Testis (tissue), 3 donors: ENCODE results near the gene SRPX. TPM values are rescaled to one million over a fixed set of nuclear protein-coding genes. Genes with fewer than 3 reads are reported as not detected.

Experiments
- DNase-seq: peaks from one replicate; pipeline ENCODE4 v3.0.0-alpha.2; 2019
- H3K27ac ChIP-seq, 2 donors: fragments of 200-600 bp; sonication (generic); one replicate each; pipeline ENCODE4 v1.5.1; 2019
- H3K27me3 ChIP-seq: fragments of 200-600 bp; sonication (generic); one replicate; pipeline ENCODE4 v1.5.1; 2019
- H3K36me3 ChIP-seq: fragments of 200-600 bp; sonication (generic); one replicate; pipeline ENCODE4 v1.5.1; 2017; ENCODE audit warnings: low read depth; ENCODE audit errors: missing control alignments
- H3K4me1 ChIP-seq: fragments of 200-600 bp; sonication (generic); one replicate; pipeline ENCODE4 v1.5.1; 2019
- H3K4me3 ChIP-seq, 2 donors: fragments of 200-600 bp; sonication (generic); one replicate each; pipeline ENCODE4 v1.5.1; 2017 to 2019
- H3K9me3 ChIP-seq: fragments of 200-600 bp; sonication (generic); one replicate; pipeline ENCODE4 v1.5.1; 2017
- POLR2A ChIP-seq: fragments of 450-650 bp; IDR thresholded peaks from one replicate; pipeline ENCODE4 v1.6.1; 2017; ENCODE audit warnings: antibody characterized with exemption, mild to moderate bottlenecking, moderate library complexity
- WGBS, 2 donors: methylation state at CpG; one replicate each; pipeline ENCODE4 v1.1.5; 2018; 5-methylcytosine and 5-hydroxymethylcytosine counted together
- intact Hi-C: fragments of 100-400 bp; cut with DNase I; formaldehyde crosslinking; loops from one replicate; pipeline ENCODE4 v1.15.1; 2023; ENCODE audit warnings: low total_unique reads
- polyA plus RNA-seq: library from polyadenylated mRNA; stranded (reverse); fragments of 350-450 nt; fragmentation: Illumina TruSeq; extraction: RNeasy Lipid Tissue Mini Kit (QIAGEN cat#74804); gene quantifications from one replicate; pipeline ENCODE4 v1.2.3, GENCODE V29; 2014; ENCODE audit warnings: low read depth, low replicate concordance; ENCODE audit not compliant: insufficient read depth
- total RNA-seq, 2 donors: library from RNA; depleted of rRNA; stranded (reverse); fragments of >200 nt; gene quantifications; one replicate each; pipeline ENCODE4 v1.2.3, GENCODE V29; 2016
- TF ChIP-seq, protein P1 (sequence below), 3 experiments: fragments of 450-650 bp in 2 of 3; fragments of 200-600 bp in 1 of 3; sonication (generic) in 1 of 3; IDR thresholded peaks; one replicate each; pipeline ENCODE4 v1.5.1; 2016 to 2019; ENCODE audit warnings: antibody characterized with exemption in 3 of 3, mild to moderate bottlenecking in 2 of 3, moderate library complexity in 1 of 3

The SRPX gene
- total and polyA plus RNA-seq, 3 donors from 2014 or later = 5.1 to 31.2 (median 11.3) TPM

DNA sequence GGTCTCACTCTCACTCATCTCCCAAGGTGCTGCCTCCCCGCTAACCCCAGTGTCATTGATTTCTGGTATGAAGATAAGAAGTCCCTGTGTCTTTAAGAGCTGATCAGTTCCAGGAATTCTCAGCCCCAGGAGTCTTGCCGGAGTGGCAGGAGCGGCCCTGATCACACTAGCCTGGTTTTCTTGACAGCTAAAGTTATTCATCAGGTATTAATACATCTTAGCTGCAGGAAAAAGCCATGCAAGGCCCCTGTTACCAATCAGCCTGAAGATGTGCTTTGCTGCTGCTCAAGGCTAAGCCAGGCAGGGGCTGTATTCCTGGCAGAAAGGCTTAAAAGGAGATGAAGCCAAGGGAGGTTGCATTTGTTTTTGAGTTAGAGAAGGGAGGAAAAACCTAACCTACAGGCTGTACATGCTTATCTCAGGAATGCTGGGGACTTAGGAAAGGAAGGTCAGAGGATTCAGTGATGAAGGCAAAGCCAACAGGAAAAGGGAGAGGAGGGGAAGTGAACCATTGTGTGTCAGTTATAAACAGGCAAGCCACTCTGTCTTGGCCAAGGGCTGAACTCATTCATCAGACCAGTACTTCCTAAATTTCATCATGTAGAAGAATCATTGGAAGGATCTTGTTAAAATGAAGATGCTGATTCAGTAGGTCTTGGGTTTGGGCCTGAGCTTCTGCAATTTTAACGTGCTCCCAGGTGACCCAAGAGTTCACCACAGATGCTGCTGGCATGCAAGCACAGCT is 8.6 kb downstream of the SRPX start:
- TF ChIP-seq, protein P1, sequence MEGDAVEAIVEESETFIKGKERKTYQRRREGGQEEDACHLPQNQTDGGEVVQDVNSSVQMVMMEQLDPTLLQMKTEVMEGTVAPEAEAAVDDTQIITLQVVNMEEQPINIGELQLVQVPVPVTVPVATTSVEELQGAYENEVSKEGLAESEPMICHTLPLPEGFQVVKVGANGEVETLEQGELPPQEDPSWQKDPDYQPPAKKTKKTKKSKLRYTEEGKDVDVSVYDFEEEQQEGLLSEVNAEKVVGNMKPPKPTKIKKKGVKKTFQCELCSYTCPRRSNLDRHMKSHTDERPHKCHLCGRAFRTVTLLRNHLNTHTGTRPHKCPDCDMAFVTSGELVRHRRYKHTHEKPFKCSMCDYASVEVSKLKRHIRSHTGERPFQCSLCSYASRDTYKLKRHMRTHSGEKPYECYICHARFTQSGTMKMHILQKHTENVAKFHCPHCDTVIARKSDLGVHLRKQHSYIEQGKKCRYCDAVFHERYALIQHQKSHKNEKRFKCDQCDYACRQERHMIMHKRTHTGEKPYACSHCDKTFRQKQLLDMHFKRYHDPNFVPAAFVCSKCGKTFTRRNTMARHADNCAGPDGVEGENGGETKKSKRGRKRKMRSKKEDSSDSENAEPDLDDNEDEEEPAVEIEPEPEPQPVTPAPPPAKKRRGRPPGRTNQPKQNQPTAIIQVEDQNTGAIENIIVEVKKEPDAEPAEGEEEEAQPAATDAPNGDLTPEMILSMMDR (IDR thresholded peaks at IDR 0.05) = no peak
- no peak for TF ChIP-seq POLR2A
- 40 to 73% methylated on average over 1 to 4 of the region's 4 CpGs for WGBS, 2 donors
- Histone ChIP-seq H3K4me1 (no peaks in the 10 kb centered on the region), H3K27me3 (no peaks in the 10 kb centered on the region), H3K9me3 (no peaks in the 10 kb centered on the region), H3K27ac (no peak overlapping the region), H3K36me3 (no peaks in the 10 kb centered on the region), H3K4me3 (no peak overlapping the region)
- intact Hi-C loops = no loop called here
- no peak for DNase-seq

DNA sequence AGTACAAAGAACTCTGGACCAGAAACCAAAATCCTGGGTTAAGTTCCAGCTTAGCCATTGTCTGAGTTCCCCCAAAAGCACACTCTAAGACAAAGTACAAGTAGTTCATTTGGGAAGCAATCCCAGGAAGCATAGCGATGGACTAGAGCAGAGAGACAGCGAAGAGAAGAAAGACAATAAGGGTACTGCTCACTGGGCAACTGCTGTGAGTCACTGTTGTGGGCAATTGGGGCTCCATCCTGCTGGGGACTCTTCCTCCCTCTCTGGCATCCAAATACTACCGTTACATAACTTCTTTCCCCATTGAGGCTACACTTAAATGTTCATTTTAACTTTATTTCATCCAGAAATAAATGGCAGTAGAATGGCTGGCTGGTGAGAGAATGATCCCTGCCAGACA is 14.1 kb downstream of the SRPX start:
- Histone ChIP-seq H3K27me3 (no peaks in the 10 kb centered on the region), H3K36me3 (no peaks in the 10 kb centered on the region), H3K4me1 (no peaks in the 10 kb centered on the region), H3K27ac (no peak overlapping the region), H3K9me3 (no peaks in the 10 kb centered on the region), H3K4me3 (no peak overlapping the region)
- intact Hi-C loops = no loop called here
- WGBS, 2 donors = 77 to 78% methylated on average over 3 of the region's 3 CpGs
- TF ChIP-seq, protein P1 (IDR thresholded peaks at IDR 0.05) = no peak
- TF ChIP-seq POLR2A = no peak
- DNase-seq = no peak

DNA sequence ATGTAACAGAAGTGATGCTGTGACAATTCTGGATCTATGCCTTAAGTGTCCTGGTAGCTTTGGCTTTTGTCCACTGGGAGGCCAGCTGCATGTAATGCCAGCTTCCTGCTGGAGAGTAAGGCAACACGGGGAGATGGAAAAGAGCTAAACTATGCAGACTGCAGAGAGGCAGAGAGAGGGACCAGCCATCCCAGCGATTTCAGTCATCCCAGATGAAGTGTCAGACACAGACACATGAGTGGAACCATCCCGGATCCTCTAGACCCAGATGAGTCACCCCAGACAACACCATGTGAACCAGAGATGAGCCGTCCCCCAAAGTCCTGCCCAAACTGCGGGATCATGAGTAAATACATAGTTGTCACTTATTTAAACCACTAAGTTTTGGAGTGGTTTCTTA is 14.6 kb downstream of the SRPX start:
- Histone ChIP-seq H3K4me3 (no peak overlapping the region), H3K36me3 (no peaks in the 10 kb centered on the region), H3K4me1 (no peaks in the 10 kb centered on the region), H3K27me3 (no peaks in the 10 kb centered on the region), H3K27ac (no peak overlapping the region), H3K9me3 (no peaks in the 10 kb centered on the region)
- intact Hi-C loops = no loop called here
- DNase-seq = no peak
- 73 to 79% methylated on average over 2 to 4 of the region's 5 CpGs for WGBS, 2 donors
- TF ChIP-seq, protein P1 (IDR thresholded peaks at IDR 0.05) = no peak
- no peak for TF ChIP-seq POLR2A

DNA sequence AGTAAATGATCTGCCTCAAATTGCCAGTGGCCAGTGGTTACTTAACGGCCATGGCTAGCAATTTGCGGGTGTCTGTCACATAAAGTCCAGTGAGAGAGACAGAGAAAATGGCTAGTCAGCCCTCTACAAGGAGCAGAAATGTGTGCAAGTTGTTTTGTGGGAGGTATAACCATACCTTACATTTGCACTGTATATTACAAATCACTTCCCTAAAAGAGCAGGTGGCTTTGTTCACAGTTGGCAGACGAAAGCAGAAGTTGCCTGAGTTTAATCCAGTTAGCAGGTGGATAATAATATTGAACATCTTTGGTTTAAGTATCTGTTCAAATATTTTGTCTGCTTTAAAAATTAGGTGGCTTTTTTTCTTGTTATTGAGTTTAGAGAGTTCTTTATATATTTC is 15.6 kb downstream of the SRPX start:
- Histone ChIP-seq H3K27ac (no peak overlapping the region), H3K9me3 (no peaks in the 10 kb centered on the region), H3K4me1 (no peaks in the 10 kb centered on the region), H3K36me3 (no peaks in the 10 kb centered on the region), H3K4me3 (no peak overlapping the region), H3K27me3 (no peaks in the 10 kb centered on the region)
- no peak for DNase-seq
- TF ChIP-seq, protein P1 (IDR thresholded peaks at IDR 0.05) = no peak
- no peak for TF ChIP-seq POLR2A
- 68 to 91% methylated on average over 3 of the region's 3 CpGs for WGBS, 2 donors
- intact Hi-C loops = no loop called here
